Endothelial cell of umbilical vein (primary cell): ENCODE measurements around the gene EIF2S1. TPM values are rescaled to one million over a fixed set of nuclear protein-coding genes. Genes with fewer than 3 reads are reported as not detected.

Experiments
- BruUV-seq: library from RNA; stranded (reverse); fragments of 400-500 nt; replicated peaks from 2 replicates; lab custom pipeline; 2021; lab: Mats Ljungman, UMichigan
- CTCF ChIA-PET: fragments of 300-600, 350-600 bp; sonication (Branson Sonifier 250); formaldehyde crosslinking; loops from one replicate; lab custom pipeline; 2021; ENCODE audit warnings: antibody characterized with exemption, inconsistent platforms; lab: Charles Lee
- POLR2A ChIA-PET: fragments of 300-600, 350-600 bp; sonication (Branson Sonifier 250); formaldehyde crosslinking; loops from one replicate; lab custom pipeline; 2021; ENCODE audit warnings: antibody characterized with exemption, inconsistent platforms; lab: Charles Lee
- DNase-seq: peaks from one replicate; pipeline ENCODE4 v3.0.0-alpha.2; 2011; ENCODE audit warnings: low read depth, low spot score
- FAIRE-seq: peaks from 2 replicates; lab custom pipeline; 2011; peaks lifted over from hg19 to GRCh38; lab: Jason Lieb, UNC
- H2AFZ ChIP-seq: 2 replicates; pipeline ENCODE4 v1.6.0; 2012; ENCODE audit warnings: low read depth, low read length, control low read depth, inconsistent platforms
- H3K27ac ChIP-seq: 2 replicates; pipeline ENCODE4 v1.5.1; 2011; ENCODE audit warnings: low read depth, mild to moderate bottlenecking, control low read depth, low read length, moderate library complexity; ENCODE audit not compliant: insufficient read depth
- H3K27me3 ChIP-seq, 2 experiments: 2 replicates each; pipeline versions ENCODE4 v1.6.0 to v1.6.1; 2011; ENCODE audit warnings: low read length in 2 of 2, mixed read lengths in 1 of 2; ENCODE audit not compliant: control insufficient read depth in 2 of 2, insufficient read depth in 2 of 2
- H3K36me3 ChIP-seq, 2 experiments: 2 replicates in 1 of 2; 3 replicates in 1 of 2; pipeline ENCODE4 v1.5.1; 2011; ENCODE audit warnings: low read length in 2 of 2, mild to moderate bottlenecking in 1 of 2, moderate library complexity in 1 of 2; ENCODE audit not compliant: control insufficient read depth in 2 of 2, insufficient read depth in 2 of 2; ENCODE audit errors: extremely low read depth in 1 of 2
- H3K4me1 ChIP-seq: 3 replicates; pipeline ENCODE4 v1.5.1; 2011; ENCODE audit warnings: mild to moderate bottlenecking, low read length; ENCODE audit not compliant: control insufficient read depth, insufficient read depth; ENCODE audit errors: extremely low read depth
- H3K4me2 ChIP-seq: 2 replicates; pipeline ENCODE4 v1.6.1; 2011; ENCODE audit warnings: low read length, control low read depth, mixed read lengths; ENCODE audit not compliant: insufficient read depth
- H3K4me3 ChIP-seq, 3 experiments: fragments of 200-600 bp in 1 of 3; sonication (generic), shearing (Covaris generic) in 1 of 3; replicated peaks in 1 of 3; 2 replicates each; pipeline ENCODE4 v1.5.1; 2011 to 2016; ENCODE audit warnings: control low read depth in 3 of 3, low read length in 3 of 3, mild to moderate bottlenecking in 2 of 3, inconsistent platforms in 1 of 3, low read depth in 1 of 3, moderate library complexity in 1 of 3; ENCODE audit not compliant: insufficient read depth in 1 of 3
- H3K79me2 ChIP-seq: 2 replicates; pipeline ENCODE4 v1.6.0; 2012; ENCODE audit warnings: low read length, inconsistent platforms; ENCODE audit not compliant: control insufficient read depth, insufficient read depth
- H3K9ac ChIP-seq: replicated peaks from 2 replicates; pipeline ENCODE3; 2011; ENCODE audit warnings: low read length, control low read depth; ENCODE audit not compliant: insufficient read depth; ENCODE audit errors: extremely low read depth
- H3K9me1 ChIP-seq: replicated peaks from 3 replicates; pipeline ENCODE4 v1.6.0; 2011; ENCODE audit warnings: mild to moderate bottlenecking, low read length; ENCODE audit not compliant: control insufficient read depth, insufficient read depth; ENCODE audit errors: extremely low read depth
- H3K9me3 ChIP-seq: replicated peaks from 2 replicates; pipeline ENCODE4 v1.5.1; 2012; ENCODE audit warnings: low read length, inconsistent platforms; ENCODE audit not compliant: control insufficient read depth, insufficient read depth
- H4K20me1 ChIP-seq: replicated peaks from 2 replicates; pipeline ENCODE3; 2011; ENCODE audit warnings: mild to moderate bottlenecking, low read length; ENCODE audit not compliant: control insufficient read depth, insufficient read depth; ENCODE audit errors: extremely low read depth
- EZH2 ChIP-seq: IDR thresholded peaks from 2 replicates; pipeline ENCODE4 v1.6.1; 2012; ENCODE audit warnings: borderline replicate concordance, low read depth, mild to moderate bottlenecking, moderate library complexity, low read length, inconsistent platforms; ENCODE audit not compliant: severe bottlenecking
- FOS ChIP-seq: IDR thresholded peaks from 2 replicates; pipeline ENCODE4 v1.6.1; 2011; ENCODE audit warnings: mild to moderate bottlenecking, low read length, moderate library complexity, borderline replicate concordance; ENCODE audit not compliant: insufficient read depth
- GATA2 ChIP-seq: IDR thresholded peaks from 2 replicates; pipeline ENCODE4 v1.7.0; 2011; ENCODE audit warnings: low read depth, mild to moderate bottlenecking, moderate library complexity, mixed read lengths, low read length; ENCODE audit not compliant: insufficient read length, insufficient read depth
- JUN ChIP-seq: IDR thresholded peaks from 2 replicates; pipeline ENCODE4 v1.6.1; 2011; ENCODE audit warnings: borderline replicate concordance, low read depth; ENCODE audit not compliant: insufficient read length, insufficient read depth
- MYC ChIP-seq: IDR thresholded peaks from one replicate; pipeline ENCODE4 v1.6.1; 2011; ENCODE audit warnings: mild to moderate bottlenecking, low read depth, low read length
- POLR2A ChIP-seq: IDR thresholded peaks from 2 replicates; pipeline ENCODE4 v1.6.1; 2012; ENCODE audit warnings: low read depth, mild to moderate bottlenecking, control low read depth, low read length
- POLR2AphosphoS5 ChIP-seq: IDR thresholded peaks from 2 replicates; pipeline ENCODE4 v1.6.1; 2012; ENCODE audit warnings: low read depth, mild to moderate bottlenecking, control low read depth, low read length, moderate library complexity; ENCODE audit not compliant: insufficient read depth
- dilution Hi-C: fragments of 300-500 bp; cut with MboI; formaldehyde crosslinking; loops from one replicate; pipeline ENCODE4 v1.15.0; 2019; ENCODE audit warnings: low sequenced_read_pairs; ENCODE audit not compliant: extremely low pct_ligation_motif_present
- intact Hi-C: fragments of 100-400 bp; cut with micrococcal nuclease; formaldehyde crosslinking; loops from one replicate; pipeline ENCODE4 v1.10.0; 2022
- polyA plus RNA-seq, 4 experiments: library from polyadenylated mRNA; depleted of rRNA in 3 of 4; stranded (reverse) in 3 of 4; unstranded in 1 of 4; fragments of >200 nt; gene quantifications; 2 replicates each; pipeline versions ENCODE4 v1.2.1 to v1.2.3, GENCODE V29; 2011 to 2012; ENCODE audit warnings: missing spikeins in 1 of 4
- total RNA-seq: library from RNA; stranded (reverse); gene quantifications from 2 replicates; pipeline ENCODE4 v1.2.3, GENCODE V29; 2021
- TF ChIP-seq, protein P1 (sequence below), 2 donors: IDR thresholded peaks; 1 replicate in 1 of 2; 2 replicates in 1 of 2; pipeline ENCODE4 v1.5.1; 2011; ENCODE audit warnings: low read length in 2 of 2, mild to moderate bottlenecking in 2 of 2, moderate library complexity in 2 of 2, control low read depth in 1 of 2, inconsistent platforms in 1 of 2, low read depth in 1 of 2; ENCODE audit not compliant: insufficient read depth in 1 of 2; ENCODE audit errors: extremely low read depth in 1 of 2
- TF ChIP-seq, protein P2 (sequence below): IDR thresholded peaks from 2 replicates; pipeline ENCODE4 v1.6.1; 2011; ENCODE audit not compliant: insufficient read depth, insufficient read length

The EIF2S1 gene
- total and polyA plus RNA-seq, 2 donors (not counting 3 experiments of a cell fraction or from before 2014, with no cell fraction given): 36.8 to 135 TPM

DNA sequence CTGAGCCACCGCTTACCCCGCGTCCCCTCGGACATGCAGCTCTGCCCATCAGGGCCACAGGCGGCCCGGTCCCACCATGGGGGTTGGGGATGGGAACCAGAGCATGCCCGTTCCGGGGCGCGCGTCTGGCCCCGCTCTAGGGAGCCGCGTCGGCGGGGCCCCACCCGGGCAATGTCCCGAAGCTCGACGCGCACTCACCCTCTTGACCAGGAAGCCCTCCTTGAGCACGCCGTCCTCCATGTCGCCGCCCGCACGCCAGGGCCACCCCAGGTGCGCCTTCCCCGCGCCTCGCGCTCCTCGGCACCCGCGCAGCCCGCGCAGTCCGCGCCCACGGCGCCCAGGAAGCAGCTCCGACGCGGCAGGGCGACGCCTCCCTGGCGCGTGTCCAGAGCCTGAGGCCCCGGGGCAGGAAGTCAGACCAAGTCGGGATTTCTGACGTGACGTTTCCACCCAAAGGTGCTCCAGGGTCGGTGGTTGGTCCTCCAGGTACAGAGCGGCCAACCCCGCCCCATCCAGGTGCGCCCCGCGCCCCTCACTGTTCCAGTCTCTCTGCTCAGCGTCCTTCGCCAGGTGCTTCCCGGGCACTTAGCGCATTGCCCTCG, 51.8 kb downstream of the EIF2S1 start, which contains the start of gene PLEK2:
Gene PLEK2 (minus strand): TSS at position 346 of the 602 bp plus-strand sequence. CDS start 106 bp downstream, at position 240.
- CTCF ChIA-PET: interaction anchor here (0.7 to 3.7 kb wide), 4 partner anchors 9 to 15 kb away, joined by 3 to 18 read pairs (median 3); no protein-coding TSS in a partner anchor
- no peak for FAIRE-seq

DNA sequence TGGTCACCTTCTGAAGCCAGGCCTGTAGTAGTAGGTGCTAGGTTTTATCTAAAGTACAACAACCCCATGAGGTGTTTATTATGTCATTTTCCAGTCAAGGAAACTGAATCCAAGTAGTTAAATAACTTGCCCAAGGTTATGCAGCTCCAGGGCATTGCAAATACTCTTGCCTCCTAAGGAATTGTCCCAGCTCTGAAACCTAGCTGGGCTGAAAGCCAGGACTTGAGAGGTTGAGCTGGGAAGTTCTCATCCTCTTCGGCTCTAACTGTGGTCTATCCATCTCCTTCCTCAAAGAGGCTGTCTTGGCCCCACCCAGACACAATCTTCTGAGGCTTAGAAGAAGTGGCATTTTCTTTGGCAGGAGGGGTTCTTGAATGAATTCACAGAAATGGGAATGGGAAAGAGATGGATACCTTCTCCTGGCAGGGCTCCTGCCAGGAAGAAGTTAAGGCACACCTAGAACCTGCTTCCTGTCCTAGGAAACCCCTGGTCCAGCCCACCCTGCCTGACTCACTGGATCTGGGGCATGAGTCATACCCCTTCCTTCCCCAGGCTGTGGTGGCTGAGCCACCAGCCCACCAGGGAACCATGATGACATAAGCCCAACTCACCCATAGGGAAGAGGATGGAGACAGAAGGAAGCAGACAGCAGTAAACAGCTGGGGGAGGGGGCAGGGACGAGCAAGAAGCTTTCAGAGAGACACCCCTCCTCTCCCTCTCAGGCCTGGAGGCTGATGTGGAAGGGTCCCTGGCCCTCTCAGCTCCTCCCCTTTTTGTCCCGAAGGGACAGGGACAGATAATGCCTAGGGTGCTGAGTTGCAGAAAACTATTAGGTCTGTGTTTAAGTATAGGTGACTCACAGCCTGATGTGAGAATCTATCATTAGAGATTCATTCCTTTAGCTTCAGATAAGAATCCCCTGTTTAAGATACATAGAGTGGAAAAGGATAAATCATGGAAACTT, 54.0 kb downstream of the EIF2S1 start:
- Histone ChIP-seq H3K9me1 (no peaks in the 10 kb centered on the region), H3K4me3 (no peak overlapping the region), H4K20me1 (no peaks in the 10 kb centered on the region), H3K79me2 (no peaks in the 10 kb centered on the region), H3K4me1 (peaks cover 27% of the 10 kb centered on the region), H3K4me2 (peak overlapping the region; percentile 66), H3K36me3 (no peaks in the 10 kb centered on the region), H3K9ac (no peak overlapping the region), H3K27me3 (no peaks in the 10 kb centered on the region), H3K27ac (peak overlapping the region; percentile 87), H3K9me3 (no peaks in the 10 kb centered on the region), H2AFZ (peak overlapping the region; percentile 32)
- TSS peak; percentile 95 for BruUV-seq
- dilution Hi-C loops (no loop called here), intact Hi-C loops (loop anchor here (1.0 to 2.0 kb wide), 3 partner anchors 18 to 173 kb away; partner anchors contain the start of genes EIF2S1 and PALS1)
- DNase-seq: peak; percentile 87
- TF ChIP-seq GATA2 (peak; percentile 78), FOS (peak; percentile 100), POLR2AphosphoS5 (peak; percentile 93), POLR2A (peak; percentile 52), MYC (peak; percentile 22), EZH2 (no peak), JUN (peak; percentile 94)
- TF ChIP-seq, protein P1, sequence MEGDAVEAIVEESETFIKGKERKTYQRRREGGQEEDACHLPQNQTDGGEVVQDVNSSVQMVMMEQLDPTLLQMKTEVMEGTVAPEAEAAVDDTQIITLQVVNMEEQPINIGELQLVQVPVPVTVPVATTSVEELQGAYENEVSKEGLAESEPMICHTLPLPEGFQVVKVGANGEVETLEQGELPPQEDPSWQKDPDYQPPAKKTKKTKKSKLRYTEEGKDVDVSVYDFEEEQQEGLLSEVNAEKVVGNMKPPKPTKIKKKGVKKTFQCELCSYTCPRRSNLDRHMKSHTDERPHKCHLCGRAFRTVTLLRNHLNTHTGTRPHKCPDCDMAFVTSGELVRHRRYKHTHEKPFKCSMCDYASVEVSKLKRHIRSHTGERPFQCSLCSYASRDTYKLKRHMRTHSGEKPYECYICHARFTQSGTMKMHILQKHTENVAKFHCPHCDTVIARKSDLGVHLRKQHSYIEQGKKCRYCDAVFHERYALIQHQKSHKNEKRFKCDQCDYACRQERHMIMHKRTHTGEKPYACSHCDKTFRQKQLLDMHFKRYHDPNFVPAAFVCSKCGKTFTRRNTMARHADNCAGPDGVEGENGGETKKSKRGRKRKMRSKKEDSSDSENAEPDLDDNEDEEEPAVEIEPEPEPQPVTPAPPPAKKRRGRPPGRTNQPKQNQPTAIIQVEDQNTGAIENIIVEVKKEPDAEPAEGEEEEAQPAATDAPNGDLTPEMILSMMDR (IDR thresholded peaks at IDR 0.05; ENCODE audit: extremely low read depth in 1 of 2, insufficient read depth in 1 of 2, low read depth in 1 of 2, low read length in 2 of 2): no peak
- TF ChIP-seq, protein P2, sequence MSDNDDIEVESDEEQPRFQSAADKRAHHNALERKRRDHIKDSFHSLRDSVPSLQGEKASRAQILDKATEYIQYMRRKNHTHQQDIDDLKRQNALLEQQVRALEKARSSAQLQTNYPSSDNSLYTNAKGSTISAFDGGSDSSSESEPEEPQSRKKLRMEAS: no peak
- ChIA-PET POLR2A (no interaction called here), CTCF (interaction anchor here (0.9 to 2.1 kb wide), 6 partner anchors 11 to 157 kb away, joined by 3 to 12 read pairs (median 4); partner anchors contain the start of genes ATP6V1D and EIF2S1)
- FAIRE-seq: peak; percentile 98

More for the DNA sequence above, 51.8 kb downstream of the EIF2S1 start, which contains the start of gene PLEK2:
- H3K4me1 ChIP-seq: peaks cover 19% of the 10 kb centered on the region
- no peaks in the 10 kb centered on the region for H3K36me3 ChIP-seq
- peak within 1 kb of the TSS in 1 of 3 experiments; percentile 28 for H3K4me3 ChIP-seq
- POLR2A ChIA-PET: no interaction called here
- no peaks in the 10 kb centered on the region for H3K79me2 ChIP-seq
- no peaks in the 10 kb centered on the region for H3K27me3 ChIP-seq
- no peaks in the 10 kb centered on the region for H4K20me1 ChIP-seq
- dilution Hi-C loops (no loop called here), intact Hi-C loops (no loop called here)
- H3K9ac ChIP-seq: no peak within 1 kb of the TSS
- no peaks in the 10 kb centered on the region for H3K9me3 ChIP-seq
- no peak for DNase-seq
- H3K4me2 ChIP-seq: peak within 1 kb of the TSS; percentile 14
- peak within 1 kb of the TSS; percentile 60 for H2AFZ ChIP-seq
- TF ChIP-seq MYC: no peak
- no TSS peak for BruUV-seq
- no peaks in the 10 kb centered on the region for H3K9me1 ChIP-seq
- H3K27ac ChIP-seq: no peak within 1 kb of the TSS
